Fibroblast of the aortic adventitia (primary cell): ENCODE data around the gene BEND4. TPM values are rescaled to one million over a fixed set of nuclear protein-coding genes. Genes with fewer than 3 reads are reported as not detected.

ENCODE experiments used
- DNase-seq: peaks from one replicate; pipeline ENCODE4 v3.0.0-alpha.2; 2010; ENCODE audit warnings: low read depth
- H3K4me3 ChIP-seq: 2 replicates; pipeline ENCODE4 v1.5.1; 2011; ENCODE audit warnings: low read depth, mild to moderate bottlenecking, control low read depth, low read length, moderate library complexity
- total RNA-seq: library from RNA; depleted of rRNA; stranded (reverse); fragments of >200 nt; gene quantifications from 2 replicates; pipeline ENCODE4 v1.2.3, GENCODE V29; 2012; ENCODE audit warnings: low replicate concordance
- TF ChIP-seq, protein P1 (sequence below): IDR thresholded peaks from 2 replicates; pipeline ENCODE4 v1.5.1; 2011; ENCODE audit warnings: mild to moderate bottlenecking, low read length, control low read depth, inconsistent platforms; ENCODE audit not compliant: insufficient read depth

Gene BEND4
- total RNA-seq, 1 donor = not detected

DNA sequence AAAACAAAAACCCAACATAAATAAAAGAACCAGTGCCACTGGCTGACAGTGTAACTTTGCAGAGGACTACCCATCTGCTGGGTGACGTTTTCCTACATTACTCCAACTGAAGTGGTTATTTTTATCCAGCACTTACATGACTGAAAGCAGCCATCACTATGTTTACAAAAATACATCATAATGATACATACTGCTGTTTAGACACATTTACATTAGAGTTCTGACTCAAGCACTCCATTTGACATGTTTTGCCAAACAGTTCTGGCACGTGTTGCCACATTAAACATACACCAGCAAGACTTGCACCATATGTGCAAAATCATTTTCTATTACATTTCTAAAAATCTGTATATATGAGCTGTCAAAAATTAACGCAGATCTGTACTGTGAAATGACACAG, 39.6 kb downstream of the BEND4 start:
- no peak for DNase-seq
- TF ChIP-seq, protein P1, sequence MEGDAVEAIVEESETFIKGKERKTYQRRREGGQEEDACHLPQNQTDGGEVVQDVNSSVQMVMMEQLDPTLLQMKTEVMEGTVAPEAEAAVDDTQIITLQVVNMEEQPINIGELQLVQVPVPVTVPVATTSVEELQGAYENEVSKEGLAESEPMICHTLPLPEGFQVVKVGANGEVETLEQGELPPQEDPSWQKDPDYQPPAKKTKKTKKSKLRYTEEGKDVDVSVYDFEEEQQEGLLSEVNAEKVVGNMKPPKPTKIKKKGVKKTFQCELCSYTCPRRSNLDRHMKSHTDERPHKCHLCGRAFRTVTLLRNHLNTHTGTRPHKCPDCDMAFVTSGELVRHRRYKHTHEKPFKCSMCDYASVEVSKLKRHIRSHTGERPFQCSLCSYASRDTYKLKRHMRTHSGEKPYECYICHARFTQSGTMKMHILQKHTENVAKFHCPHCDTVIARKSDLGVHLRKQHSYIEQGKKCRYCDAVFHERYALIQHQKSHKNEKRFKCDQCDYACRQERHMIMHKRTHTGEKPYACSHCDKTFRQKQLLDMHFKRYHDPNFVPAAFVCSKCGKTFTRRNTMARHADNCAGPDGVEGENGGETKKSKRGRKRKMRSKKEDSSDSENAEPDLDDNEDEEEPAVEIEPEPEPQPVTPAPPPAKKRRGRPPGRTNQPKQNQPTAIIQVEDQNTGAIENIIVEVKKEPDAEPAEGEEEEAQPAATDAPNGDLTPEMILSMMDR = no peak
- no peak overlapping the region for H3K4me3 ChIP-seq

DNA sequence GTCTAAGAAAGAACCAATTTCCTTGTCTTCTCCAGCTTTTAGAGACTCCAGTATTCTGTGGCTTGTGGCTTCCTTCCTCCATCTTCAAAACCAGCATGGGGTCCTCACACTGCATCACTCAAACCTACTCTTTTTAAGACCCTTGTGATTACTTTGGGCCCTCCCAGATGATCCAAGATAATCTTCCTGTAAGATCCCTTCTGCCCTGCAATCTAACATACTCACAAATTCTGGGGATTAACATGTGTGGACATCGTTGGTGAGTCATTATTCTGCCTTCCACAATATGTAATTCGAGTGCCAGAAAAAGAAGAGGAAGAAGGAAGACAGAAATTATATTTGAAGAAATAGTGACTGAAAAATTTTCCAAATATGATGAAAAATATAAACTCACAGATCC, 47.9 kb downstream of the BEND4 start:
- peak; percentile 44 for DNase-seq
- H3K4me3 ChIP-seq = no peak overlapping the region
- TF ChIP-seq, protein P1 = no peak

DNA sequence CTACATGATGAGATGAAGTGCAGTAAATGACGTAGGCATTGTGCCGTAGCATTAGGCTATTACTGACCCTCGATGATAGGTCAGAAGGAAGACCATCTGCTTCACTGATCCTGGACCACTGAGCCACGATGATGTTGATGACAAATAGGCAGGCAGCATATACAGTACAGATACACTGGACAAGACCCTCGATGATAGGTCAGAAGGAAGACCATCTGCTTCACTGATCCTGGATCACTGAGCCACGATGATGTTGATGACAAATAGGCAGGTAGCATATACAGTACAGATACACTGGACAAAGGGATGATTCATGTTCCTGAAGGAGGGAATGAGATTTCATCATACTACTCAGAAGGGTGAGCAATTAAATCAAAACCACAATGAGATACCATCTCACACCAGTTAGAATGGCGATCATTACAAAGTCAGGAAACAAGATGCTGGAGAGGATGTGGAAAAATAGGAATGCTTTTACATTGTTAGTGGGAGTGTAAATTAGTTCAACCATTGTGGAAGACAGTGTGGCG, 50.9 kb downstream of the BEND4 start:
- DNase-seq = no peak
- TF ChIP-seq, protein P1 = no peak
- no peak overlapping the region for H3K4me3 ChIP-seq

DNA sequence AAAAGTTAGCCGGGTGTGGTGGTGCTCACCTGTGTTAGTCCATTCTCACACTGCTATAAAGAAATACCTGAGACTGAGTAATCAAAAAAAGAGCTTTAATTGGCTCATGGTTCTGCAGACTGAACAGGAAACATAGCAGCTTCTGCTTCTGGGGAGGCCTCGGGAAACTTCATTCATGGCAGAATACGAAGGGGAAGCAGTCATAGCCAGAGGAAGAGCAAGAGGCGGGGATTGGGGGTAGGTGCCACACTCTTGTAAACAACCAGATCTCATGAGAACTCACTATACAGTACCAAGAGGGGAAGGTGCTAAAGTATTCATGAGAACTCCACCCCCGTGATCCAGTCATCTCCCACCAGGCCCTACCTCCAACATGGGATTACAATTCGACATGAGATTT, 64.1 kb downstream of the BEND4 start:
- DNase-seq = no peak
- TF ChIP-seq, protein P1 = no peak
- H3K4me3 ChIP-seq = no peak overlapping the region

DNA sequence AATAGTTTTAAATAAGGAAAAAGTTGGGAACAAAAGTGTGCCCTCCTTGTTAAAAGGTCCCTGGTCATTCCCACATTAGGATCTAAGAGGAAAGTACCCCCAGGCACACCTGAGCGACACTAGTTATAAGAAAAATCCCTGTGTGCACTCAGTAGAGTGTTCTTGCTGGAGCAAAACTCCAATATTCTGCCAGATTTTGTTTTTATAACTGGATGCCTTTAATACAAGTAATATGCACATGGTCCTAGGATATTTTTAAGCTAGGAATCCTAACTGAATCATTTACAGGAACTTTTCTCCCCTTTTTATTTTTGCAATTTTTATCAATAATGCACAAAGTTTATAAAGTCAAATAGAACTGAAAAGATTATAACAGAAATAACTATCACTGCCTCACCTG, 68.6 kb downstream of the BEND4 start:
- TF ChIP-seq, protein P1 = no peak
- DNase-seq = no peak
- no peak overlapping the region for H3K4me3 ChIP-seq

DNA sequence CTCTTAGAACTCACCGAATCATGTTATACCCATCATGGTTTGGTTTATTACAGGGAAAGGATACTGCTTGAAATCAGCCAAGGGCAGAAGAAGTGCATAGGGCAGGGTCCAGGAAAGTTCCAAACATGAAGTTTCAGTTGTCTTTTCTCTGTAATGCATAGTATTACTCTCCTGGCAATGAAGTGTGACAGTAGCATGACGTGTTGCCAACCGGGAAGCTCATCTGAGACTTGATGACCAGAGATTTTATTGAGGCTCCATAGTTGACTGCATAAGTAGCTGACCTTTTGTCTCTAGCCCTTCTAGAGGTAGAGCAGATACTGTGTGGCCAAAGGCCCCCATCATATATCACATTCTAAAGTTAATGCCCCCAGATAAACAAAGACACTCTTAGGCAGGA, 72.1 kb downstream of the BEND4 start:
- H3K4me3 ChIP-seq = no peak overlapping the region
- TF ChIP-seq, protein P1 = no peak
- DNase-seq = no peak

DNA sequence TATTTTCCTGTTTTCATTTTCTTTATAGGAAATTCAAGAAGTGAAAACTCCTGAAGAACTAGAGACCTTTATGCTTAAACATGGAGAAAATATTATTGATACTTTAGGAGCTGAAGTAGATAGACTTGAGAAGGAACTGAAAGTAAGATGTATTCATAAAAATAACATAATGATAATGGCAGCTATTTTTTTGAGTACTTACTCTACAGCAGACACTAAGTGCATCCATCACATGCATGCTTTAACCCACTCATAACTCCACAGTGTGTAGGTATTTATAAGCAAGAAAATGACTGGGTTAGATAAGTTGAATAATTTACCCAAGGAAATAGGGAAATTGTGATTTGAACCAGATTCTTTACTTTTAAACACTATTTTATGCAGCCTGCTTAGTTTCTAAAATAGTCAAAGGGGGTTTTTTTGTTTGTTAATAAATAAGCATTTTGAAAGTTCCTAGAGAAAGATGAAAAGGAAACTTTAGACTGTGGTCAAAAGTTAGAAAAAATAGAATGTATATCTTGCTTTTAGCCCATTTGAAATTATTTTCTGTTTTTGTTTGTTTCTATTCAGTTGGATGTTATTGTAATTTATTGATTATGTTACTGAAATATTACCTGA, 74.2 kb downstream of the BEND4 start:
- TF ChIP-seq, protein P1 = no peak
- DNase-seq = no peak

More for the DNA sequence above, 74.2 kb downstream of the BEND4 start:
- no peak overlapping the region for H3K4me3 ChIP-seq
